ENCODE measurements around the gene TADA3.

TADA3 gene

DNA sequence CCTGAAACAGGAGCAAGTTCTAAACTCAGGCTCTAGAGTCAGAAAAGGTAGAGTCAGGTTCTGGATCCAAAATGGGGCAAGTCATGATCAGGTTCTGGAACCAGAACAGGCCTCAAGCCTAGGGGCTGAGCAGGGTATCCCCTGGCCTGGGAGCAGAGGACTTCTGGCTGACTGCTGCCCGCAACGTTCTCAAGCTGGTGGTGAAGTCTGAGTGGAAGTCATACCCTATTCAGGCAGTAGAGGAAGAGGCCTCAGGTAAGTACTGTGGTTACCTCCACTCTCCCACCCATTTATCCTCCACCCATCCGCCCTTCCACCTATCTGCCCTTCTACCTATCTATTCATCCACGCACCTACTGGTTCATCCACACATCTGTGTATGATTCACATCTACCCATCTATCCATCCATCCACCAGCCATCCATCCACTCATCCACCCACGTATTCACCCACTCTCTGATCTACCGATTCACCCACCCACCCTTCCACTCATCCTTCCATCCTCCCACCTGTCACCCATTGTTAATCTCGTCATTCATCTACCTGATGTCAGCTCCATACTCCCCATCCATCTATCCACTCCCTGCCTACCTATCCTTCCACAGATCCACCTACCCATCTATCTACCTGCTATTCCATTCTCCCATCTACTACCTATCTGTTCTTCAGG, 26.5 kb upstream of the TADA3 start:
- H3K4me3 ChIP-seq (ENCODE audit: low read depth, low read length) = no peak overlapping the region
- no peak for DNase-seq (ENCODE audit: low read depth)
- TF ChIP-seq, protein P1, sequence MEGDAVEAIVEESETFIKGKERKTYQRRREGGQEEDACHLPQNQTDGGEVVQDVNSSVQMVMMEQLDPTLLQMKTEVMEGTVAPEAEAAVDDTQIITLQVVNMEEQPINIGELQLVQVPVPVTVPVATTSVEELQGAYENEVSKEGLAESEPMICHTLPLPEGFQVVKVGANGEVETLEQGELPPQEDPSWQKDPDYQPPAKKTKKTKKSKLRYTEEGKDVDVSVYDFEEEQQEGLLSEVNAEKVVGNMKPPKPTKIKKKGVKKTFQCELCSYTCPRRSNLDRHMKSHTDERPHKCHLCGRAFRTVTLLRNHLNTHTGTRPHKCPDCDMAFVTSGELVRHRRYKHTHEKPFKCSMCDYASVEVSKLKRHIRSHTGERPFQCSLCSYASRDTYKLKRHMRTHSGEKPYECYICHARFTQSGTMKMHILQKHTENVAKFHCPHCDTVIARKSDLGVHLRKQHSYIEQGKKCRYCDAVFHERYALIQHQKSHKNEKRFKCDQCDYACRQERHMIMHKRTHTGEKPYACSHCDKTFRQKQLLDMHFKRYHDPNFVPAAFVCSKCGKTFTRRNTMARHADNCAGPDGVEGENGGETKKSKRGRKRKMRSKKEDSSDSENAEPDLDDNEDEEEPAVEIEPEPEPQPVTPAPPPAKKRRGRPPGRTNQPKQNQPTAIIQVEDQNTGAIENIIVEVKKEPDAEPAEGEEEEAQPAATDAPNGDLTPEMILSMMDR (IDR thresholded peaks at IDR 0.05; ENCODE audit: control insufficient read depth, extremely low read depth, insufficient read depth) = no peak

DNA sequence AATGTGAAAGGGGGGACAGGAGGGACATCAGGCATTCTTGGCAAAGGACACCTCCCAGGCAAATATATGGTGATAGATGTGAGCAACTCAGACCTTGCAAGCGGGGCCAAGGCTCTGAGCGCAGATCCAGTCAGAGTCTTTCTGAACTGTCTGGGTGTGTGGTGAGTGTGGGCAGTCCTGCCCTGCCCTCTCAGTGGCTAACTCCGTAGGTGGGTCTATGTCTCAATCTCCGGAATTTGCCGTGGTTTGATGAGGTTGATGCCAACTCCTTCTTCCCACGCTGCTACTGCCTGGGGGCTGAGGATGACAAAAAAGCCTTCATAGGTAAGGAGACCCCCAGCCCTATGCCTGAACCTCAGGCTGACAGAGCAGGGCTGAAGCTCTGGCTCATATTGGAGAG, 25.2 kb upstream of the TADA3 start:
- TF ChIP-seq, protein P1 (IDR thresholded peaks at IDR 0.05; ENCODE audit: control insufficient read depth, extremely low read depth, insufficient read depth) = no peak
- DNase-seq (ENCODE audit: low read depth) = no peak
- H3K4me3 ChIP-seq (ENCODE audit: low read depth, low read length) = no peak overlapping the region

- TF ChIP-seq, protein P1 (IDR thresholded peaks at IDR 0.05; ENCODE audit: control insufficient read depth, extremely low read depth, insufficient read depth) = no peak
- DNase-seq (ENCODE audit: low read depth) = no peak
- H3K4me3 ChIP-seq (ENCODE audit: low read depth, low read length) = no peak overlapping the region
Observed at GRCh38 chr3:9815986-9816385, 23.7 kb upstream of the TADA3 start.

DNA sequence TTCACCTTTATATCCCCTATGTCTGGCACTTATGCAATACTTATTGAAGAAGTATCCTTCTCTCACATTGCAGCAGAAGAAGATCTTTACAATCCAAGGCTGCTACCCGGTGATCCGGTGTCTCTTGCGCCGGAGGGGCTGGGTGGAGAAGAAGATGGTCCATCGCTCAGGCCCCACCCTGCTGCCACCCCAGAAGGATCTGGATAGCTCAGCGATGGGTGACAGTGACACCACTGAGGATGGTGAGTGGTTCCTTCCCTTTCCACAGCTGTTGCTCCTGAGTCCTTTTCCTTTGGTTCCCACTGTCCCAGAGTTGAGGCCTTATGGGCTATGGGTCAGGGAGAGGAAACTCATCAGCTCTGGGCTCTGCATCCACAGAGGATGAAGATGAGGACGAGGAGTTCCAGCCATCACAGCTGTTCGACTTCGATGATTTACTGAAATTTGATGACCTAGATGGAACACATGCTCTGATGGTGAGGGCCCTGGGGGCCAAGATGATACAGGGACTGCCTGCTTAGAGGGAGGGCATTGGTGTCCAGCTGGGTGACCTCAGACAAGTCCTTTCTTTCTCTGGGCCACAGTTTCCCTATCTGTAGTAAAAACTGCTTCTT, 20.7 kb upstream of the TADA3 start:
- TF ChIP-seq, protein P1 (IDR thresholded peaks at IDR 0.05; ENCODE audit: control insufficient read depth, extremely low read depth, insufficient read depth) = no peak
- no peak for DNase-seq (ENCODE audit: low read depth)
- H3K4me3 ChIP-seq (ENCODE audit: low read depth, low read length) = no peak overlapping the region

GRCh38 chr3:9810846-9811245, 18.6 kb upstream of the TADA3 start:
- no peak for DNase-seq (ENCODE audit: low read depth)
- TF ChIP-seq, protein P1 (IDR thresholded peaks at IDR 0.05; ENCODE audit: control insufficient read depth, extremely low read depth, insufficient read depth) = no peak
- peak overlapping the region; percentile 62; the same call in 1 of the 2 replicates for H3K4me3 ChIP-seq (ENCODE audit: low read depth, low read length)

- H3K4me3 ChIP-seq (ENCODE audit: low read depth, low read length) = peak overlapping the region; percentile 62
- TF ChIP-seq, protein P1 (IDR thresholded peaks at IDR 0.05; ENCODE audit: control insufficient read depth, extremely low read depth, insufficient read depth) = no peak
- no peak for DNase-seq (ENCODE audit: low read depth)
Observed at GRCh38 chr3:9810433-9810770, 18.1 kb upstream of the TADA3 start.

All from LNCaP clone FGC (cell line).